Erythroblast (primary cell): Measurements from ENCODE around the gene HSD17B2.

Experiments
- GATA1 ChIP-seq: IDR thresholded peaks from 2 replicates; pipeline ENCODE4 v1.6.1; 2011; ENCODE audit warnings: low read depth, mild to moderate bottlenecking, control low read depth, low read length, moderate library complexity
- POLR2A ChIP-seq: IDR thresholded peaks from 2 replicates; pipeline ENCODE4 v1.6.1; 2011; ENCODE audit warnings: mild to moderate bottlenecking, low read length

DNA sequence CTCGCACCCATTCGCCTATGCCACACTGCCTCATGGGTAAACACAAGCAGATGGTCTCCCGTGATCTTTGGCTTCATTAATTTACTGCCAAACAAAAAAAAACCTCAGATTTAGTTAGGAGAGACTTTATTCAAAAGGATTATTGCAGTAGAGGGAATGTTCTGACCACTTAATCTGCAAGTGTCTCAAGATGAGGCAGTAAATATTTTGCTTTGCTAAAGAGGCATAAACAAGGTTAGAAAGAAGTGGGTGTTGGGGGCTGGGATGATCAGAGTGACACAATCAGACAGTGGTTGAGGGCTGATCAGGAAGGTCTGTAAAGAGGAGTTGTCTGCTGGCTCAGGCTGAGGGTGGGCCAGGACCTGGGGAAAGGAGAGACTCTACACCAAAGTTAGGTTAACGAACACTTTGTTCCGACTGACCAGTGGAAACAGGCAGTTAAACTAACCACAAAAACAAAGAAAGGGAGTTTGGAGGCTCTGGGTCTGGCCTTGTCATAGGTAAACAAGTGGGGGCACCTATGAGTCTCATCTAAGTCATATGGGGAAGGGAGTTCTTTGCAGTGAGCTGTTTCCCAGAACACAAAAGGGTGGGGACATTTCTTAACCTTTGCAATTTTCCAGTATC lies 28.5 kb downstream of the HSD17B2 start:
- TF ChIP-seq POLR2A, result no peak
- no peak for TF ChIP-seq GATA1
